Mucosa of rectum (tissue), 2 donors: ENCODE data around the gene KCNJ14.

Source experiments
- H3K27ac ChIP-seq, 2 donors: one replicate each; pipeline ENCODE4 v1.7.0; 2013; ENCODE audit warnings: inconsistent platforms in 2 of 2, low read depth in 2 of 2, low read length in 2 of 2
- H3K27me3 ChIP-seq, 2 donors: one replicate each; pipeline ENCODE4 v1.7.0; 2013; ENCODE audit warnings: low read length in 2 of 2; ENCODE audit not compliant: control insufficient read depth in 2 of 2, insufficient read depth in 2 of 2
- H3K36me3 ChIP-seq, 2 donors: one replicate each; pipeline ENCODE4 v1.7.0; 2013; ENCODE audit warnings: low read length in 2 of 2; ENCODE audit not compliant: control insufficient read depth in 2 of 2, insufficient read depth in 2 of 2
- H3K4me1 ChIP-seq, 2 donors: one replicate each; pipeline ENCODE4 v1.7.0; 2013; ENCODE audit warnings: low read length in 2 of 2, mild to moderate bottlenecking in 1 of 2; ENCODE audit not compliant: control insufficient read depth in 2 of 2, insufficient read depth in 2 of 2
- H3K4me3 ChIP-seq, 2 donors: one replicate each; pipeline ENCODE4 v1.7.0; 2013; ENCODE audit warnings: low read length in 2 of 2
- H3K9ac ChIP-seq, 2 donors: one replicate each; pipeline ENCODE4 v1.7.0; 2013; ENCODE audit warnings: low read length in 2 of 2, low read depth in 1 of 2, mild to moderate bottlenecking in 1 of 2
- H3K9me3 ChIP-seq, 2 donors: one replicate each; pipeline ENCODE4 v1.7.0; 2013; ENCODE audit warnings: low read length in 2 of 2; ENCODE audit not compliant: control insufficient read depth in 2 of 2
- donor health status: healthy.
- donor health status: Normal muscosa, but diverticular disease.

Gene KCNJ14

DNA sequence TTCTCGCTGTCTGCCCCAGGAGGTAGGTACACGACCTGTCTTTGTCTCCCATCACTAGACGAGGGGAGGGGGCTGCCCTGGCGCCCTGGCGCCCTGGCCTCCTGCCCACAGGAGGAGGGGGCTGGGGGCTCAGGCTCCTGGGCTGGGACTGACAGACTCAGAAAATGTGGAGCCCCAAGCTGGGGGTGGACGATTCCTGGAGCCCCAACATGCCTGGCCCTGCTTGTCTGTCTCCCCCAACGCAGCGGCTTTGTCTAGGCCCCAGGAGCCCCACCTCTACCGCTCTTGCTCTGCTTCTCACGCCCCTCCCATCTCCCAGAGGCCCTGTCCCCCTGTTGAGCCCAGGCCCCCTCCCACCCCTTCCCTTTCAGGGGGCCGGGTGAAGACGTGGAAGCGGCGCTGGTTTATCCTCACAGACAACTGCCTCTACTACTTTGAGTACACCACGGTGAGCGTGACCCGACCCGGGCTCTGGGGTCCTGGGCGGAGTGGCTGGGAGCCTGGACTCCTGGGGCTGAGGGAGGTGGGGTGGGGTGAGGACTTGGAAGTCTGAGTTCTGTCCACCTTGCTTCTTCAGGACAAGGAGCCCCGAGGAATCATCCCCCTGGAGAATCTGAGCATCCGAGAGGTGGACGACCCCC lies 22.4 kb downstream of the KCNJ14 start:
- Histone ChIP-seq H3K27ac (no peak overlapping the region), H3K4me3 (no peak overlapping the region), H3K36me3 (peaks cover 45% of the 10 kb centered on the region in 2 donors), H3K9me3 (no peaks in the 10 kb centered on the region), H3K4me1 (peaks cover 4 to 6% of the 10 kb centered on the region in 2 donors), H3K27me3 (no peaks in the 10 kb centered on the region), H3K9ac (no peak overlapping the region)

DNA sequence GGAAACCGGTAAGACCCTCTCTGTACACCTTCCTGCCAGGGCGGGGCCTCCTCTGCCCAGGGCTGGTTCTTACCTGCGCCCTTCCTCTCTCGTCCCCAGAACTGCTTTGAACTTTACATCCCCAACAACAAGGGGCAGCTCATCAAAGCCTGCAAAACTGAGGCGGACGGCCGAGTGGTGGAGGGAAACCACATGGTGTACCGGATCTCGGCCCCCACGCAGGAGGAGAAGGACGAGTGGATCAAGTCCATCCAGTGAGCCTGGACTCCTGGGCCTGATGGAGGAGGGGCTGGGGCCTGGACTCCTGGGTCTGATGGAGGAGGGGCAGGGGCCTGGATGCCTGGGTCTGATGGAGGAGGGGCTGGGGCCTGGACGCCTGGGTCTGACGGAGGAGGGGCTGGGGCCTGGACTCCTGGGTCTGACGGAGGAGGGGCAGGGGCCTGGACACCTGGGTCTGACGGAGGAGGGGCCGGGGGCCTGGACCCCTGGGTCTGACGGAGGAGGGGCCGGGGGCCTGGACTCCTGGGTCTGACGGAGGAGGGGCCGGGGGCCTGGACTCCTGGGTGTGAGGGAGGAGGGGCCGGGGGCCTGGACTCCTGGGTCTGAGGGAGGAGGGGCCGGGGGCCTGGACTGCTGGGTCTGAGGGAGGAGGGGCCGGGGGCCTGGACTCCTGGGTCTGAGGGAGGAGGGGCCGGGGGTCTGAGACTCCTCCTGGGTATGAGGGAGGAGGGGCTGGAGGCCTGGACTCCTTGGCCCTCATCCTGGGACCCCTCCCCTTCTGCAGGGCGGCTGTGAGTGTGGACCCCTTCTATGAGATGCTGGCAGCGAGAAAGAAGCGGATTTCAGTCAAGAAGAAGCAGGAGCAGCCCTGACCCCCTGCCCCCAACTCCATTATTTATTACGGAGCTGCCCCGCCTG lies 23.2 kb downstream of the KCNJ14 start:
- Histone ChIP-seq H3K36me3 (peaks cover 37 to 38% of the 10 kb centered on the region in 2 donors), H3K27ac (no peak overlapping the region), H3K9me3 (no peaks in the 10 kb centered on the region), H3K9ac (no peak overlapping the region), H3K4me3 (no peak overlapping the region), H3K4me1 (peaks cover 4 to 6% of the 10 kb centered on the region in 2 donors), H3K27me3 (no peaks in the 10 kb centered on the region)

DNA sequence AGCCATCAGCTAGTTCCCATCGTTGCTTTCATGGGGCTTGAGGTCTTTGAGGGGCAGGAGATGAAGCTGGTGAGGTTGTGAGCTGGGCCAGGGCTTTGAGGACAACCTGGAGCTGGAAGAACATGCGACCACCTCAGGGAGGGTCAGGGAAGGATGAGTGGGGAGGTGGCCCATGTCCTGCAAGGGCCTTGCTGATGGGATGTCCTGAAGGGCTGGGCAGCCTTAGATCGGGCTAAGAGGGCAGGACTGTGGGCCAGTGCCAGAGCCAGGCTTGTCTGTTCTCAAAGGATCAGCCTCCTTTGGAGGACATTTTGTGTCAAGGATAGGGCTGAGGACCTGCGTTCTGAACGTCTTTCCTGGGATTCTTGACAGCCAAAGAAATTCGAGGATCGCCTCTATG lies 24.3 kb downstream of the KCNJ14 start:
- Histone ChIP-seq H3K27ac (peak overlapping the region in 1 of 2 donors; percentile 56), H3K4me1 (peaks cover 4 to 6% of the 10 kb centered on the region in 2 donors), H3K4me3 (no peak overlapping the region), H3K27me3 (no peaks in the 10 kb centered on the region), H3K9me3 (no peaks in the 10 kb centered on the region), H3K9ac (no peak overlapping the region), H3K36me3 (peaks cover 26 to 27% of the 10 kb centered on the region in 2 donors)

DNA sequence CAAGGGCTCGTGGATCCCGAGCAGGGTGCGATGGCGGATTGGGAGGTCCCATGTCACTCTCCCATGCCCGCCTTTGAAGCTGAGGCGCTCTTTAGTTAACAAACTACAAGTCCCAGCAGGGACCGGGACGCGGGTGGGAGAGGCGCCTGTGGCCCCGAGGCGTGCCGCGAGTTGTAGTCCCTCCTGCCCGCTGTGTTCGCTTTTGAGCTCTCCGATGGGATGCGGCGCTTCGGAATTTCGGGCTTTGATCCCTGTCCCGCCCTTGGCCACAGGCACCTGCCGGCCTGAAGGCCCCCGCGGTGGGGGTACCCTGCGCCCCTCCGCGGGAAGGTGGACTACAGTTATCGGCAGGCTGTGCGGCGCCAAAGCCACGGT lies 24.8 kb downstream of the KCNJ14 start:
- Histone ChIP-seq H3K9me3 (no peaks in the 10 kb centered on the region), H3K27ac (peak overlapping the region in 1 of 2 donors; percentile 56), H3K9ac (peak overlapping the region; percentile 63 to 72), H3K4me3 (peak overlapping the region; percentile 59 to 71), H3K4me1 (peaks cover 4 to 6% of the 10 kb centered on the region in 2 donors), H3K36me3 (peaks cover 21 to 22% of the 10 kb centered on the region in 2 donors), H3K27me3 (no peaks in the 10 kb centered on the region)

DNA sequence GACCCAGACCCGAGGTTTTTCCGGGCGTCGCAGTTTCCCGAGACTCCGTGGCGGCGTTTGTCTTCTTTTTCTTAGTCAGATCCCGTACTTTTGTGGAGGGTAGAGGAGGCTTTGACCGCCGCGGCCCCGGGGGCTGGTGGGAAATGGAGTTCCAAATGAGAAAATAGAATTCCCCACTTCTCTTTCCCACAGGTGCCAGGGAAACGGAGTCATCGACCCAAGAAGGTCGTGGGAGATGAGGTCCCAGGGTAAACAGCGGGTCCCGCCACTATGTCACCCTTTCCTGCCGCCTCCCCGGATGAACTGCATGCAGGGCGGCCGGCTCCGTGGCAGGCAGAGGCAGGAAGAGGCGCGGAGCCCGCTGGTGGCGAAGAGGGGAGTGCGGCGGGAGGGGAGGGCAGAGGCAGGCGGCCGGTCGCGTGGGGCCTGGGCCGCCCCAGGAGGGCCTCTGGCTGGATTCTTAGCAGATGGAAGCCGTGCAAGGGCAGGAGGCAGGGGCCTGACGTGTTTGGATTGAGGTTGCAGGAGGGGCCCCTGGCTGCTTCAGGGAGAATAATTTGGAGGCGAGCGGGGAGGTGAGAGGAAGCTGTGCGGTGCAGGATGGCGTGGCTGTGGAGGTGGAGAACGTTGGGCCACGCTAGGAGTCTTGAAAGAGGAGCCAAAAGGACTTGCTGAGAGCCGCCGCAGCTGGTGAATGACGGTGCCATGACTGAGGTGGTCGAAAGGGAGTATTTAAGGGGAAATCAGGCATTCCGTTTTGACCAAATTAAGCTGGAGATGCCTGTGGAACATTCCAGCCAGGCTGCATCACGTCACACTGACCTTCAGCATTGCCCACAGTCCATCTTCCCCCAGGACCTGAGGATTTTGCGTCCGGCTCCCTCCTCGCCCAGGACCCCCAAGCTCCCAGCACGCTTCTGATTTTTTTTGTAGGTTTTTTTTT lies 25.5 kb downstream of the KCNJ14 start:
- Histone ChIP-seq H3K36me3 (peaks cover 15% of the 10 kb centered on the region in 2 donors), H3K9ac (peak overlapping the region; percentile 63 to 72), H3K4me3 (peak overlapping the region; percentile 59 to 71), H3K4me1 (peaks cover 4 to 6% of the 10 kb centered on the region in 2 donors), H3K27me3 (no peaks in the 10 kb centered on the region), H3K9me3 (no peaks in the 10 kb centered on the region), H3K27ac (peak overlapping the region; percentile 28 to 56)

DNA sequence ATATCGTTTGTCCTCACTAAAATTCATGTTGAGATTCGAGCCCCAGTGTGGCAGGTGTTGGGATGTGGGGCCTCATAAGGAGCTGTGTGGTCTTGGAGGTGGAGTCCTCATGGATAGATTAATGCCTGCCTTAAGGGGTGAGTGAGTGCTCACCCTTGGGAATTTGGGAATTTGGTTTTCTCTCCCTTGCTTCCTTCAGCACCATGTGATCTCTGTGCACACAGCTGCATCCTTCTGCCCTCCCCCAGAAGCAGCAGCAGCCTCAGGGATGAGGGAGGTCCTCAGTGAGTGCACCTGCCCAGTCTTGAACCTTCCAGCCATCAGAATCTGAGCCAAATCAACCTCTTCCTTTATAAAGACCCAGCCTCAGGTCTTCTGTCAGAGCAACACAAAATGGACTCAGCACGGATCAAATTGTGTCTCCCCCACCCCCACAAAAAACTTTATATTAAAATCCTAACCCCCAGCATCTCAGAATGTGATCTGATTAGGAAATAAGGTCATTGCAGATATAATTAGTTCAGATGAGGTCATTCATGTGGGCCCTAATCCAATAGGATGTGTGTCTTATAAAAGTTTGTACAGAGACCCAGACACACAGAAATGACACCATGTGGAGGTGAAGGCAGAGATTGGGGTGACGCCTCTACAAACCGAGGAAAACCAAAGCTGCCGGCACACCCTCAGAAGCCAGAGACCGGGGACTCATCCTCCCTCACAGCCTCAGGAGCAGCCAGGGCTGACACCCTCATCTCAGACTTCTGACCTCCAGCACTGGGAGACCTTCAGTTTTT lies 26.7 kb downstream of the KCNJ14 start:
- peaks cover 7 to 9% of the 10 kb centered on the region in 2 donors for H3K36me3 ChIP-seq
- no peaks in the 10 kb centered on the region for H3K27me3 ChIP-seq
- no peak overlapping the region for H3K27ac ChIP-seq
- no peak overlapping the region for H3K4me3 ChIP-seq
- H3K9me3 ChIP-seq: no peaks in the 10 kb centered on the region
- no peak overlapping the region for H3K9ac ChIP-seq
- H3K4me1 ChIP-seq: peaks cover 4 to 6% of the 10 kb centered on the region in 2 donors

DNA sequence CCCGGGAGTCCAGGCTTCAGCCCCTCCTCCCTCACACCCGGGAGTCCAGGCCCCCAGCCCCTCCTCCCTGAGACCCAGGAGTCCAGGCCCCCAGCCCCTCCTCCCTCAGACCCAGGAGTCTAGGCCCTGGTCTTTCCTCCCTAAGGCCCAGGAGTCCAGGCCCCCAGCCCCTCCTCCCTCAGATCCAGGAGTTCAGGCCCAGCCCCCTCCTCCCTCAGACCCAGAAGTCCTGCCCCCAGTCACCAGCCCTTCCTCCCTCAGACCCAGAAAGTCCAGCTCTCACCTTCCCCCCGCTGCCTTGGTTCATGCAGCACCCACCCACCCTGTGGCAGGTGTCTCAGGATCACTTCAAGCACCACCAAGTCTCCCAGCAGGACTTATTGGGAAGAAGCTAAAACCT lies 27.9 kb downstream of the KCNJ14 start:
- no peaks in the 10 kb centered on the region for H3K27me3 ChIP-seq
- no peak overlapping the region for H3K4me3 ChIP-seq
- H3K9me3 ChIP-seq: no peaks in the 10 kb centered on the region
- H3K36me3 ChIP-seq: peaks cover 2 to 4% of the 10 kb centered on the region in 2 donors
- H3K9ac ChIP-seq: no peak overlapping the region
- H3K4me1 ChIP-seq: peaks cover 14% of the 10 kb centered on the region in 2 donors
- H3K27ac ChIP-seq: no peak overlapping the region

DNA sequence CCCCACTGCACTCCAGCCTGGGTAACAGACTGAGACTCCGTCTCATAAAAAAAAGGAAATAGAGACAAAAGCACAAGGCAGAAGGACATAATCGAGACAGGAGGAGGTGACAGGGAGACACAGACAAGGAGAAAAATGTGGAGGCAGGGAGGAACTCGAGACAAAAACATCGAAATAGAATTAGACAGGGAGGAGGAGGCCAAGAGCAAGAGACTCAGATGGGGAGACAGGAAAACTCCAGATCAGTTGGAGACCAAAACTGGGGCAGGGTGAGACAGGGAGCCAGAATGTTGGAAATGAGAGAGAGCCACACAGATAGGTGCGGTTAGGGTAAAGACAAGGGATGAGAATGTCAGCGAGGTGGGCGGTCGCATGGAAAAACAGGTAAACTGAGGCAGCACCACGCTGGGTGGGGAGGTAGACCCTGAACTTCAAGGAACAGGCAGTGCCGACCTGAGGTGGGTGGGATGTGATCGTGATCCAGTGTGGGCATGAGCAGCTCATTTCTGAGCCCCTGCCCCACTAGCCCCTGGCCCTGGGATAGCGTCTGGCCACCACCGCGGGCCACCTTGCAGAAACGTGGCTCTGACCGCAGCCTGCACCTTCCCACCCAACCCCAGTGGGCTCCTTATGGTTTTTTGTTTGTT lies 29.0 kb downstream of the KCNJ14 start:
- Histone ChIP-seq H3K4me3 (no peak overlapping the region), H3K36me3 (peaks cover 0 to 3% of the 10 kb centered on the region in 2 donors), H3K9ac (no peak overlapping the region), H3K4me1 (peaks cover 16% of the 10 kb centered on the region in 2 donors), H3K27me3 (no peaks in the 10 kb centered on the region), H3K9me3 (no peaks in the 10 kb centered on the region), H3K27ac (no peak overlapping the region)
